Mesodermal cell (in vitro differentiated cells): ENCODE data around the gene TNFAIP8. TPM values are rescaled to one million over a fixed set of nuclear protein-coding genes. Genes with fewer than 3 reads are reported as not detected.
A peak's percentile ranks its signal among the peaks of the same experiment; 100 is the strongest.

Source experiments
- H3K27ac ChIP-seq: 2 replicates; pipeline ENCODE4 v1.7.0; 2013; ENCODE audit warnings: mild to moderate bottlenecking, low read depth, low read length, moderate library complexity; ENCODE audit not compliant: severe bottlenecking
- H3K36me3 ChIP-seq: 2 replicates; pipeline ENCODE4 v1.7.1; 2013; ENCODE audit warnings: mild to moderate bottlenecking, low read length, moderate library complexity; ENCODE audit not compliant: control insufficient read depth, insufficient read depth
- H3K4me1 ChIP-seq: one replicate; pipeline ENCODE4 v1.7.1; 2013; ENCODE audit warnings: mild to moderate bottlenecking, low read length; ENCODE audit not compliant: insufficient read depth, control insufficient read depth, poor library complexity, severe bottlenecking
- H3K4me3 ChIP-seq: 2 replicates; pipeline ENCODE4 v1.7.0; 2013; ENCODE audit warnings: low read length, control low read depth, mild to moderate bottlenecking; ENCODE audit not compliant: insufficient read depth, poor library complexity, severe bottlenecking; ENCODE audit errors: extremely low read depth
- H3K9me3 ChIP-seq: 2 replicates; pipeline ENCODE4 v1.7.1; 2013; ENCODE audit warnings: mild to moderate bottlenecking, low read length, moderate library complexity; ENCODE audit not compliant: control insufficient read depth
- WGBS, 2 experiments: methylation state at CpG; one replicate each; pipeline ENCODE4 v1.1.5; 2013; ENCODE audit warnings: missing lambda C conversion rate in 2 of 2; ENCODE audit not compliant: insufficient coverage in 2 of 2; 5-methylcytosine and 5-hydroxymethylcytosine counted together
- polyA plus RNA-seq, 2 experiments: library from polyadenylated mRNA; stranded (reverse); fragments of 50-300 nt; gene quantifications; one replicate each; pipeline ENCODE4 v1.2.3, GENCODE V29; 2013

TNFAIP8 gene
- polyA plus RNA-seq (2013, experiment 1 of 2): 19.2 TPM
- polyA plus RNA-seq (2013, experiment 2 of 2): 22.3 TPM

DNA sequence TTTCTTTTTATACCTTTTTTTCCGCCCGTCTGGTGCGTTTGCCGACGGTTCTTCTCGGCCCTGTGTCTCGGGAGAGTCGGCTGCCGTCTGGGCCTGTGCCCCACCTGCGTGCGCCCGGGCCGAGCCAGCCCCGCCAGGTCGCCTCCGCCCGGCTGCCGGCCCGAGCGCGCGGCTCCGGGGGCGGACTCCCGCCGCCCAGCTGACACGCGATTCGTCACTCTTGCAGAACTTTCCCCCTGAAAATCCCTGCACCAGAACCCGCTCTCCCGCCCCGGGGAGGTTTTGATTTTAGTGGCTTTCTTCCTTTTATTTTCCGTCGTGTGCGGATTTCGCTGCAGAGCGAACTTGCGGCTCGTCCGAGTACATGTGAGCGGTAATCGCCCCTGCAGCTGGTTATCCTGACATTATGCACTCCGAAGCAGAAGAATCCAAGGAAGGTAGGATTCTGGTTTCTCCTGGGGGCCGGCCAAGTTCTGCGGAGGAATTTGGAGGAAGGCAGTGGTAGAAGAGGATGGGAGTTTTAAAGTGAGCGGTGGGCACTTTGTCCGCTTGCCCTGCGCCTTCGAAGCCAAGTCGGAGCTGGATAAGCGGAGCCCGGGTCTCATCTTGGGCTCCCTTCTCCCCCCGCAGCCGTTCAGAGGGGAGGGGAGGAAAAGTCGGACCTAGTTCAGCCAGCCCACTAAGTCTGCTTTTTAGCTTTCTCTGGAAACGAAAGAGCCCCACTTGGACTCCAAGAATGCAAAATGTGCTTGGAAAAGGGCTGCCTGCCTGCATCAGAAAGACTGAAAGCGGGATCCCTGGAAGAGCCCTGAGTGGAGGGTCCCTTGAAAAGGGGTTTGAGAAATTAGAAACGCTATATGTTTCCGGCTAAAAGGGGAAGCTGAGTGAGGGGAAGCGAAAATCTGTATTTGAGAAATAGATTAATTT lies at the start of gene TNFAIP8:
Gene TNFAIP8, plus strand, starts transcription at position 335 of the 927 bp plus-strand sequence. Its CDS starts 72 bp downstream, at position 407.
- Histone ChIP-seq H3K27ac (peak within 1 kb of the TSS; percentile 39), H3K4me3 (peak within 1 kb of the TSS; percentile 44), H3K9me3 (no peaks in the 10 kb centered on the region), H3K4me1 (peaks cover 3% of the 10 kb centered on the region), H3K36me3 (no peaks in the 10 kb centered on the region)
- 4 to 5% methylated on average over 48 to 51 of the region's 60 CpGs for WGBS, 2 experiments

DNA sequence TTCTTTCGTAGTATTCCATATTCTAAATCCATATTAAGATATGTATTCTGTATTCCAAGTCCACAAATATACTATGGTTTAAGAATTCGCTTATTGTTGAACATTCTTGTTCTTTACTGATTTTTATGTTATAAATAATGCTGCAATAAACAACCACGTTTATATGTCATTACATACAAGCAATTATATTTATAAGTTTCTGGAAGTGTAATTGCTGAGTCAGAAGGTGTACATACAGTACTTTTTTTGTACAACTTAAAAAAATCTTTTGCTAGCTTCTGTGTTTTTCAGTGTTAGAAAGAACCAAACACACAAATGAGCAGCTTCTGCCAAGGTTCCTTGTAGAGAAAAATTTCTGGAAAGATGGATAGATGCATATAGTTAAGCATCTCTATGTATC lies 48.6 kb upstream of the TNFAIP8 start:
- Histone ChIP-seq H3K36me3 (no peaks in the 10 kb centered on the region), H3K9me3 (no peaks in the 10 kb centered on the region), H3K4me1 (peaks cover 45% of the 10 kb centered on the region), H3K27ac (no peak overlapping the region), H3K4me3 (no peak overlapping the region)
- WGBS, 2 experiments: no CpG with 5 or more reads among the region's 3 CpGs

DNA sequence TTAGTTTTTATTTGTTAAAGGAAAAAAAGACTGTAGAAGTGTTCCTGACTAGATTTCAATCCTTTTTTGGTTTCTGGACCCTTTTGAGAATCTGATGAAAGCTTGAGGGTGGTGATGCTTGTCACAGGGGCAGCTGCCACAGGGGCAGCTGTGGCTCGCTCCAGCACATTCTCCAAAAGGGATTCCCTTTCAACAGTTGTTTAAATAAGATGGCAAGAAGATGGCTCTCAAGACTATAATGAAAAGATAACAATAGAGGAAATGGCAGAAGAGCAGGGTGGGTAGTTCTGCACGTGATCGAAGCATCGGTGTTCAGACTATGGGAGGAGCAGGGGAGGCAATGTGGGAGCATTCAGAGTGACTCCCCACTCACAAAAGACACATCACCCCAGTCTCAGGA lies 46.5 kb upstream of the TNFAIP8 start:
- peaks cover 28% of the 10 kb centered on the region for H3K4me1 ChIP-seq
- H3K27ac ChIP-seq: peak overlapping the region; percentile 64
- no peaks in the 10 kb centered on the region for H3K36me3 ChIP-seq
- H3K9me3 ChIP-seq: no peaks in the 10 kb centered on the region
- no CpG with 5 or more reads among the region's 4 CpGs for WGBS, 2 experiments
- no peak overlapping the region for H3K4me3 ChIP-seq

DNA sequence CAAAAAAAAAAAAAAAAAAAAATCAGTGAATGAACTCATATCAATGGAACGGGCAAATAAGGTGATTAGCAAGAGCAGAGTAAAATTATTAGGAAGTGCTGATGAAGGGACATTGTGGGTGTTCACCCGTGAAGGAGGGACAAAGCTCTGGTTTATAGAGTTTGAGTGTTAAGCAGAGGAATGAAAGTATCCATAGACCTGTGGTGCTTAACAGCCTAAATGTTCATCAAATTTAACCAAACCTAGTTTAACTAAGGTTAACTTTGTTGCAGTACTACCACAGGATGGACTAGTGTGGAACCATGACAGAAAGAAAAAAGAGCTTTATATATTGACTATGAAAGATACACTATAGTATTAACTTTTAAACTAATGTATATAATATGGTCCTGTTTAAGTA lies 44.1 kb upstream of the TNFAIP8 start:
- H3K4me3 ChIP-seq: no peak overlapping the region
- no peak overlapping the region for H3K27ac ChIP-seq
- peaks cover 21% of the 10 kb centered on the region for H3K4me1 ChIP-seq
- no peaks in the 10 kb centered on the region for H3K36me3 ChIP-seq
- no peaks in the 10 kb centered on the region for H3K9me3 ChIP-seq
- 100% methylated on average over 2 of the region's 2 CpGs for WGBS, 2 experiments

DNA sequence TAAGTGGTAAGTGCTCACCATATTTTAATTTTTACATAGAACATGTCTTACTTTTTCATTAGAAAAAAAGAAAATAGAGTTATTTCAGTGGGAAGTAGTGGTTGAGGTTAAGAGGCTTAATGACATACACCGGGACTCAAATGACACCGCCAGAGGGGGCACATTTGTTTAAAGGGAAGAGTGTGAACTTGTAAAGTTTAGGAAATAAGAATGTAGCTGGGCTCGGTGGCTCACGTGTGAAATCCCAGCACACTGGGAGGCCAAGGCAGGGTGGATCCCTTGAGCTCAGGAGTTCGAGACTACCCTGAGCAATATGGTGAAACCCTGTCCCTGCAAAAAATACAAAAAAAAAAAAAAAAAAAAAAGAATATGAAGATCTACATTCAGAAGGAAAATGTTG lies 43.4 kb upstream of the TNFAIP8 start:
- no peaks in the 10 kb centered on the region for H3K9me3 ChIP-seq
- no peak overlapping the region for H3K27ac ChIP-seq
- H3K4me1 ChIP-seq: peaks cover 21% of the 10 kb centered on the region
- no peak overlapping the region for H3K4me3 ChIP-seq
- 80 to 85% methylated on average over 1 to 4 of the region's 5 CpGs for WGBS, 2 experiments
- H3K36me3 ChIP-seq: no peaks in the 10 kb centered on the region

DNA sequence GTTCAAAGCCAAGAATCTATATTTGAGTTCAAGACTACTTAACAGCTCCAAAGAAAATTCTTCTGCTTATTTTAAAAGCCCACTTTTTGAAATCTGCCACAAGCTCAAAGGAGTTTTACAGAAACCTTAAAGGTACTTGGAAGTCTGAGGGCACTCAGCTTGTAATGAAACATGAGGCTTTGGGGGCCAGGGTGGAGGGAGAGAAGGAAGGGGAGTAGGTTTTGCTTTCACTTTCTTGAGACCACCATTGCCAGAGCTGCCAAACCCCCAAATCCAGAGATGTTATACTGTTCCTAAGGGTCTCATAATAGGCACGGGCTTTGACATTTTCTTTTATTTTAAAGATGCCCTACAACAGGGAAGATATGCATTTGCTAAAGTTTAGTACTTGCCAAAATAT lies 42.6 kb upstream of the TNFAIP8 start:
- no peaks in the 10 kb centered on the region for H3K9me3 ChIP-seq
- WGBS, 2 experiments: no CpG with 5 or more reads among the region's 1 CpG
- H3K36me3 ChIP-seq: no peaks in the 10 kb centered on the region
- no peak overlapping the region for H3K4me3 ChIP-seq
- H3K27ac ChIP-seq: no peak overlapping the region
- H3K4me1 ChIP-seq: peaks cover 19% of the 10 kb centered on the region

DNA sequence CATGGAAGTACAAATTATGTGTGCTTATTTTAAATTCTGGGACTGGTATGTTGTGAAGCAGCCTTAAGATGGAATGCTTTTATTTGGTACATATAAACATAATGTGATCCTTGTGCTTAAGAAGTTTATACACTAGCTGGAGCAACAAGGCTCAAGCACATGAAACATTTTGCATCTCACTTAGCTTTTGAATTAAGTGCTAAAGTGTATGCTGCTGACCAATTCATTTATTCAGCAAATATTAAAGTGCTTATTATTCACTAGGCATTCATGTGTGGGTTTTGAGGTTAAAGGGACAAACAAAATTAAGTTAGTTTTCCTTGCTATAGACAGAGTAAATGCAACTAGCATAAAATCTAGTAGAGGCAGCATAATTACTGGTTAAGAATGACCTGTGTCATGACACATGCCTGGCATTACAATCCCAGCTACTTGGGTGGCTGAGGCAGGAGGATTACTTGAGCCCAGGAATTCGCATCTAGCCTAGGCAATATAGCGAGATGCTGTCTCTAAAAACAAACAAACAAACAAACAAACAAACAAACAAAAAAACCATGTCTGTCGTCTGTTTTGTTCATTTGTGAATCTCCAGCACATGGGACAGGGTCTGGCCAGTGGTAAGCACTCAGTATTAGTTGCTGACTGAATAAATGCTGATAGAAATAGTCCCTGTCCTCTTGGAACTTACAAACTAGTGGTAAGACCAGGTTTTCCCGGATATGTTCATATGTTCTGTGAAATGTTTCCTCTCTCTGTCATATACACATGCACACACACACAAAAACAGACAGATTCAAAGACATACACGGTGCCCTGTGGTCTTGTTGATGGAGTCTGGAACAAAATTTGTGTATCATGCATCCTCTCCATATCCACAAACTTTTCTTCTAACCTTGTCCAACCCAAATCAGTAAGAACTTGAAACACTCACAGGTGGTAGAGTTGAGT lies 41.9 kb upstream of the TNFAIP8 start:
- Histone ChIP-seq H3K27ac (no peak overlapping the region), H3K9me3 (no peaks in the 10 kb centered on the region), H3K4me3 (no peak overlapping the region), H3K36me3 (no peaks in the 10 kb centered on the region), H3K4me1 (peaks cover 11% of the 10 kb centered on the region)
- WGBS, 2 experiments: 80 to 100% methylated on average over 1 of the region's 5 CpGs

DNA sequence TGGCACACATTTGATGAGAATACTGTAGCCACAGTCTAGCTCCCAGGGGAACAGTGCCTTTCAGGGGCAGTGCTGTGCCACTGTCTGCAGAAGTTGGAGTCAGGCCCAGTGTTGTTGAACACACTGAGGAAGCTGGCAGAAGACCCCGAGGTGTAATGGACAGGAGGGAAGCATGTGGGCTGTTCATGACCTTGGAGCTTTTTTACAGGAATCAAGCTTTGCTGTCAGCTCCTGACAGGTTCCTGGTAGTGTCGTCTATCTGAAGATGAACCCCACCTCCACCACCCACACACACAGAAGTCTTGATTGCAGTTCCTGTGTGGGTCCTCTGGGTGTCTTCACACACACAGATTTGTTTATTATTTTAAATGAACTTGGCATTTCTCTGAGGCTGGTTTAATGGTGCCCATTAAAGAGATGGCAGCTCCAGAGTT lies 40.3 kb upstream of the TNFAIP8 start:
- H3K27ac ChIP-seq: no peak overlapping the region
- H3K36me3 ChIP-seq: no peaks in the 10 kb centered on the region
- WGBS, 2 experiments: 80 to 100% methylated on average over 1 of the region's 2 CpGs
- peaks cover 4% of the 10 kb centered on the region for H3K4me1 ChIP-seq
- H3K4me3 ChIP-seq: no peak overlapping the region
- no peaks in the 10 kb centered on the region for H3K9me3 ChIP-seq

DNA sequence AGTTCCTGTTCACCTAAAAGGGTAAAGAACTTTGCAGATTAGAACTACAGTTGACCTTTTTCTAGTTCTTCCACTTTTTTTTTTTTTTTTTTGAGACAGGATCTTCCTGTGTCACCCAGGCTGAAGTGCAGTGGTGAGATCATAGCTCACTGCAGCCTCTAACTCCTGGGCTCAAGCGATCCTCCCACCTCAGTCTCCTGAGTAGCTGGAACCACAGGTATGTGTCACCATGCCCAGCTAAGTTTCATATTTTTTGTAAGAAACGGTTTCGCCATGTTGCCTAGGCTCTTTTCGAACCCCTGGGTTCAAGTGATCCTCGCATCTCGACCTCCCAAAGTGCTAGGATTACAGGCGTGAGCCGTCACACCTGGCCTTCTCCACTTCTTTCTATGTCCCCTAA lies 39.7 kb upstream of the TNFAIP8 start:
- Histone ChIP-seq H3K9me3 (no peaks in the 10 kb centered on the region), H3K4me3 (no peak overlapping the region), H3K27ac (no peak overlapping the region), H3K4me1 (peaks cover 4% of the 10 kb centered on the region), H3K36me3 (no peaks in the 10 kb centered on the region)
- WGBS, 2 experiments: 94 to 95% methylated on average over 6 to 8 of the region's 8 CpGs

DNA sequence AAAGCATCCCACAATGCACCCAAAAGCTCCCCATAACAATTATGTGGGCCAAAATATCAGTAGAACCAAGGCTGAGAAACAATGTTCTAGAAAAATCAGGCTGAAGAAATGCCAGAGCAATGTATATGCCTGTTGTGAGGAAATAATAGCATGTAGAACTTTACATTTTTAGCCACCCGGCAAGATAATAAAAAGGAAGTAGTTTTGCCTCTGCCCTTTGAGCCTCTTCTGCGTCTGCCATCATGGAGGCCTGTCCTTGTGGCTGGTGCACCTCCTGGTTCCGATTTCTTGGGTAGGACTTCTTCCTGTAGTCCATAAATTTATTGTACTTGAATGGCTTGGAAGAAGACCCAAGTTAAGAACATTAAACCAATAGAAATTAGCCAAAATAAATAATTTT lies 38.9 kb upstream of the TNFAIP8 start:
- WGBS, 2 experiments: no CpG with 5 or more reads among the region's 3 CpGs
- Histone ChIP-seq H3K4me3 (no peak overlapping the region), H3K36me3 (no peaks in the 10 kb centered on the region), H3K9me3 (no peaks in the 10 kb centered on the region), H3K27ac (no peak overlapping the region), H3K4me1 (peaks cover 12% of the 10 kb centered on the region)
